Tibial nerve (tissue), 4 donors: ENCODE measurements around the gene TFR2. TPM values are rescaled to one million over a fixed set of nuclear protein-coding genes. Genes with fewer than 3 reads are reported as not detected.

ENCODE experiments used
- DNase-seq, 2 donors: peaks; one replicate each; pipeline ENCODE4 v3.0.0-alpha.2; 2019; ENCODE audit warnings: low spot score in 2 of 2
- H3K27ac ChIP-seq, 4 donors: fragments of 200-600 bp; sonication (generic) in 3 of 4; one replicate each; pipeline ENCODE4 v1.5.1; 2017 to 2019; ENCODE audit warnings: mild to moderate bottlenecking in 1 of 4
- H3K27me3 ChIP-seq, 2 donors: fragments of 200-600 bp; sonication (generic) in 1 of 2; one replicate each; pipeline versions ENCODE4 v1.5.1 to v1.6.0; 2017 to 2019
- H3K36me3 ChIP-seq, 3 donors: fragments of 200-600 bp; sonication (generic); one replicate each; pipeline ENCODE4 v1.5.1; 2018 to 2019
- H3K4me1 ChIP-seq, 4 donors: fragments of 200-600 bp; sonication (generic) in 3 of 4; one replicate each; pipeline ENCODE4 v1.5.1; 2017 to 2019
- H3K4me3 ChIP-seq, 4 donors: fragments of 200-600 bp; sonication (generic) in 3 of 4; one replicate each; pipeline ENCODE4 v1.5.1; 2017 to 2019; ENCODE audit warnings: mild to moderate bottlenecking in 1 of 4, moderate library complexity in 1 of 4
- H3K9me3 ChIP-seq, 4 donors: fragments of 200-600 bp; sonication (generic) in 3 of 4; one replicate each; pipeline ENCODE4 v1.5.1; 2017 to 2019
- EP300 ChIP-seq, 2 donors: sonication (generic); formaldehyde crosslinking; IDR thresholded peaks; one replicate each; pipeline ENCODE4 v1.6.1; 2017; ENCODE audit warnings: antibody characterized with exemption in 2 of 2, mild to moderate bottlenecking in 1 of 2
- POLR2A ChIP-seq, 2 donors: fragments of 450-650 bp; IDR thresholded peaks; one replicate each; pipeline ENCODE4 v1.6.1; 2017; ENCODE audit warnings: antibody characterized with exemption in 2 of 2, mild to moderate bottlenecking in 2 of 2, moderate library complexity in 2 of 2
- WGBS, 2 donors: methylation state at CpG; one replicate each; pipeline ENCODE4 v1.1.5; 2018; 5-methylcytosine and 5-hydroxymethylcytosine counted together
- total RNA-seq, 4 donors: library from RNA; depleted of rRNA; stranded (reverse); fragments of >200 nt; gene quantifications; one replicate each; pipeline ENCODE4 v1.1.0, GENCODE V29; 2016
- TF ChIP-seq, protein P1 (sequence below), 5 experiments: fragments of 200-600 bp in 3 of 5; fragments of 450-650 bp in 2 of 5; sonication (generic) in 3 of 5; IDR thresholded peaks; one replicate each; pipeline ENCODE4 v1.5.1; 2016 to 2019; ENCODE audit warnings: antibody characterized with exemption in 5 of 5, mild to moderate bottlenecking in 3 of 5, moderate library complexity in 2 of 5

TFR2 gene
- total RNA-seq, 4 donors from 2014 or later = 2.1 TPM; not detected in 3

DNA sequence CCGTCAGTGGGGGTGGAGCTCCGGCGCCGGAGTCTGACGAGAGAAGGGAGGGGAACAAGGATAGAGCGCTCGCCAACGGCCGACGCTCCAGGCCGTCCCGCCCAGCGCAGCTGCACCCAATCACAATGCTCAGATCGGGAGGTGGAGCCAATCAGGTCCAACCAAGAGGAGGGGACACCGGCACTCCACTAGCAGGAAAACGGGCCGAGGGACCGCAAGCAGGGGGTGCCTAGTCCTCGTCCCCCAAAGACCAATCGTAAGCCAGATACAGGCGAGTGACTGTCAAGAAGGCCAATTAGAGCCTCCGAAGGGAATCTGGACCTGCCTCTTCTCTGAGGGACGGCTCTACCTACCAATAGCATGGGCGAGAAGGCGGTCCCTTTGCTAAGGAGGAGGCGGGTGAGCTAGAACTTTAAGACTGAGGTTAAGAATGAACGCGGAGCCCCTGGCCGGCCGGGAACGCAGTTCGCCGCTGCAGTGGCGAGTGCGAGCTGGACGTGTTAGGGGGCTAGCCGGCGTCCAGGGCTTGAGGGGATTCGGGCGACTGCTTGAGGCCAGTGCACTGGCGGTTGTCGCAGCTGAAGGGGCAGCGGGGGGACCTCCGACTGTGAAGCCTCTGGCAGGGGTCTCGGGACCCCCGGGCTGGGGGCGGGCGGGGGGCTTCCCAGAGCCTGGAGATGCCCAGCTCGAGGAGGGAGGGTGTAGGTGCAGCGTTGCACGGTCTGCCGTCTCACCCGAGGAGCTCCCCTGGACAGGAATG lies 54.9 kb downstream of the TFR2 start, which contains the start of gene FBXO24:
Gene FBXO24 (plus strand): TSS at position 63 of the 760 bp plus-strand sequence. CDS start 298 bp downstream, at position 361.
- peak within 1 kb of the TSS; percentile 87 to 96 (median 94) for H3K27ac ChIP-seq
- peaks cover 0 to 17% (median 11%) of the 10 kb centered on the region in 3 donors for H3K36me3 ChIP-seq
- peaks cover 0 to 61% (median 24%) of the 10 kb centered on the region in 4 donors for H3K4me1 ChIP-seq
- peak within 1 kb of the TSS; percentile 75 to 93 (median 88) for H3K4me3 ChIP-seq
- H3K27me3 ChIP-seq = no peaks in the 10 kb centered on the region
- H3K9me3 ChIP-seq = no peaks in the 10 kb centered on the region
- peak in 1 of 2 donors; percentile 72 for TF ChIP-seq EP300 (IDR thresholded peaks at IDR 0.05)
- TF ChIP-seq, protein P1, sequence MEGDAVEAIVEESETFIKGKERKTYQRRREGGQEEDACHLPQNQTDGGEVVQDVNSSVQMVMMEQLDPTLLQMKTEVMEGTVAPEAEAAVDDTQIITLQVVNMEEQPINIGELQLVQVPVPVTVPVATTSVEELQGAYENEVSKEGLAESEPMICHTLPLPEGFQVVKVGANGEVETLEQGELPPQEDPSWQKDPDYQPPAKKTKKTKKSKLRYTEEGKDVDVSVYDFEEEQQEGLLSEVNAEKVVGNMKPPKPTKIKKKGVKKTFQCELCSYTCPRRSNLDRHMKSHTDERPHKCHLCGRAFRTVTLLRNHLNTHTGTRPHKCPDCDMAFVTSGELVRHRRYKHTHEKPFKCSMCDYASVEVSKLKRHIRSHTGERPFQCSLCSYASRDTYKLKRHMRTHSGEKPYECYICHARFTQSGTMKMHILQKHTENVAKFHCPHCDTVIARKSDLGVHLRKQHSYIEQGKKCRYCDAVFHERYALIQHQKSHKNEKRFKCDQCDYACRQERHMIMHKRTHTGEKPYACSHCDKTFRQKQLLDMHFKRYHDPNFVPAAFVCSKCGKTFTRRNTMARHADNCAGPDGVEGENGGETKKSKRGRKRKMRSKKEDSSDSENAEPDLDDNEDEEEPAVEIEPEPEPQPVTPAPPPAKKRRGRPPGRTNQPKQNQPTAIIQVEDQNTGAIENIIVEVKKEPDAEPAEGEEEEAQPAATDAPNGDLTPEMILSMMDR (IDR thresholded peaks at IDR 0.05) = peak in 1 of 5 experiments; percentile 60
- peak in 1 of 2 donors; percentile 2 for TF ChIP-seq POLR2A (IDR thresholded peaks at IDR 0.05)
- peak; percentile 99 for DNase-seq
- WGBS, 2 donors = 0 to 1% methylated on average over 38 to 41 of the region's 53 CpGs

DNA sequence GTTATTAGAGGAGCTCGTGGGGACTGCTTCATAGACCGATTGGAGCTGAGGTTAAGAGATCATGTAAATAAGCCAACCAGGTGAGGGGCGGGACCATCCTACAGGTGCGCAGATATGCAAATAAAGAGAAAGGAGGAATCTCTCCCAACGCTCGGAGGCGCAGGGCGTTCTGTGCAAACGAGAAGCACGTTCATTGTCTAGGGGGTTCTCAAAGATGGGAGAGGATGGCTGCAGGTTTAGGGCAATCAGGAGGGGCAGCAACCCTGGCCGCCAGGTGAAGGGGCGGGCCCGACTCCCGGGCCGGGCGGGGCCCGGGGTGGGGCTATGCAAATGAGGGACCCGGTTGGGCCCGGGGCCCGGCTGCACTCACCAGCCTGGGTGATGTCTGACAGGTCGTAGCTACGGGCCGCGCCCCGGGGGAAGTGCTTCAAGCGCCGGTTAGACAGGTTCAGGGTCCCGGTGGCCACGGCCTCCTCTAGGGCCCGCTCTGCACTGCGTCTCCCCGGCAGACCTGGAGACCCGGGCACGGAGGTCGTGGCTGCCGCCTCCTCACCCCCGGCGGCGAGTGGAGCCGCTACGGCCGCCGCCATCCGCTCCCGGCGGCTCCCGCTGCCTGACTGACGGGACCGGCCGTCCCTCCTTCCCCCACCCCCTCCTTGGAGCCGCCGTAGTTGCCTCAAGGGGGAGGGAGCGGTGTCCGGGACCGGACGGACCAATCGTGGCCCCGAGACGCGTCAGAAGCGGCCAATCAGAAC lies 55.7 kb downstream of the TFR2 start, which contains the start of gene LRCH4:
Gene LRCH4 (minus strand): TSS at position 619 of the 755 bp plus-strand sequence. CDS start 29 bp downstream, at position 590.
- WGBS, 2 donors = 0 to 1% methylated on average over 14 to 53 of the region's 61 CpGs
- TF ChIP-seq EP300 (IDR thresholded peaks at IDR 0.05) (peak; percentile 98 to 99), POLR2A (IDR thresholded peaks at IDR 0.05) (peak; percentile 96 to 99)
- TF ChIP-seq, protein P1 (IDR thresholded peaks at IDR 0.05) = peak in 1 of 5 experiments; percentile 57
- Histone ChIP-seq H3K4me3 (peak within 1 kb of the TSS; percentile 75 to 93 (median 88)), H3K4me1 (peaks cover 0 to 60% (median 24%) of the 10 kb centered on the region in 4 donors), H3K36me3 (peaks cover 3 to 25% (median 18%) of the 10 kb centered on the region in 3 donors), H3K27me3 (no peaks in the 10 kb centered on the region), H3K9me3 (no peaks in the 10 kb centered on the region), H3K27ac (peak within 1 kb of the TSS; percentile 87 to 96 (median 94))
- DNase-seq = no peak

DNA sequence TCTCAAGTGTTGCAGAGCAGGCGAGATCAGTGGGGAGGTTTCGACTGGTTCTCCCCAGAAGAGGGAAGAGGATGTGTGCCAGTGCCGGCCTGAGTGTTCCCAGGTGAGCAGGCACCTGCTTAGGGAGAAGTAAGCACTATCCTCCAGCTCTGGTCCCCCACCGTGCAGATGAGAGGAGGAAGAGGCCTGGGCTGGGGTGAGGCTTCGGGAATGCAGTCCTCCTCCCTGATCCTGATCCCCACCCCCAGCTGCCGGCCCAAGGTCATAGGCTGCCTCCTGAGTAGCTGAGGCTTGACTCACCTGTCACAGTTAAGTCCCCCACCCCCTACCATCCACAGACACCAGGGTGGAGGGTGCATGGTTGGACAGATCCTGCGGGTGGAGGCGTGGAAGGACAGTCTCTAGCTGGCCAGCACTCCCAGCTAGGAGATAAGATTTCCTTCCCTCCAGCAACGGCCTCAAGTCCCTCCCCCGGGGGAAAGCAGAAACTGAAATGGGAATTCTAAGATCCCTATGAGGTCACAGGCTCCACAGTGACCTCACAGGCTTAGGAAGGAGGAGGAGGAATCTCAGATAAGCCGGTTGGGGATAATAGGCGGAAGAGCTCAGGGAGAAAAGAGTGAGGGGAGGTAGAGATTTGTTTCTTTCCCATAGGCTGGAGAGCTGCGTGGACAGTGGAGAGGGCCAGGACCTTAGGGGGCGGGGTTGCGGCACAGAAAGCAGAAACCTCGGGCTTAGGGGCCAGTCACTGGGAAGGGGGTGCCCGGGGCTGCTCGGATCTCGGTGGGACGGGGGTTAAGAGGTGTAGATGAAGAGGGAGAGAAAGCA lies 56.5 kb downstream of the TFR2 start:
- no peak for TF ChIP-seq EP300 (IDR thresholded peaks at IDR 0.05)
- TF ChIP-seq POLR2A (IDR thresholded peaks at IDR 0.05) = peak in 1 of 2 donors; percentile 17
- H3K4me1 ChIP-seq = peaks cover 0 to 52% (median 24%) of the 10 kb centered on the region in 4 donors
- 4% methylated on average over 17 to 19 of the region's 20 CpGs for WGBS, 2 donors
- H3K27me3 ChIP-seq = no peaks in the 10 kb centered on the region
- peak overlapping the region; percentile 87 to 96 (median 94) for H3K27ac ChIP-seq
- H3K36me3 ChIP-seq = peaks cover 3 to 33% (median 20%) of the 10 kb centered on the region in 3 donors
- no peak for DNase-seq
- H3K9me3 ChIP-seq = no peaks in the 10 kb centered on the region
- peak overlapping the region; percentile 70 to 93 (median 84) for H3K4me3 ChIP-seq

DNA sequence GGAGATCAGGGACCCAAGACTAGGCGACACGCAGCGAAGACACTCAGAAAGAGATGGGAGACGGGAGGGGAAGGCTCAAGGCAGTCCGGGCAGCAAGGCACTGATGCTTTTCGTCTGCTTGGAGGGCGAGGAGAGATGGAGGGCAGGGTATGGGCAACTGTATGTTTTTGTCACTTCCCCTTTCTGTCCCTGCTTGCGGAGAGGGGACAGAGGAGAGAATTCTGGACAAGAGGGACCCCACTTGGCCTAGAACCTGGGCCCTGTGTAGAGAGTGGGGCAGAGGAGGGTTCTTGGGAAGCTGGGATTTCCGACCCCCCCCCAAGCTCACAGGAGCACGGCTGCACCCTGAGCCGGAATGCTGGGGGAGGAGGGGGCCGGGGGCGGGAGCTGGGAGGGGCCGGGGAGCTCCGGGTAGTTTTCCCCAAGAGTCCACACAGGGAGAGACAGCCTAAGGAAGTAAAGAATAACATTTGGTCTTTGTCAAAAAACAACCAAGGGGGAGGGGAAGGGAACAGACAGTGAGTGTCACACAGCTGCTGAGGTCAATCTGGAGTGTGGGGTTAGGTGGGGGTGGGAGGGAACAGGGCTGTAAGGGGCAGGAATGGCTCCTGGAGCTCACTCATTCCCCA lies 57.2 kb downstream of the TFR2 start:
- DNase-seq = no peak
- Histone ChIP-seq H3K36me3 (peaks cover 3 to 40% (median 26%) of the 10 kb centered on the region in 3 donors), H3K27me3 (no peaks in the 10 kb centered on the region), H3K4me3 (peak overlapping the region; percentile 70 to 93 (median 84)), H3K4me1 (peaks cover 0 to 47% (median 24%) of the 10 kb centered on the region in 4 donors), H3K27ac (peak overlapping the region; percentile 87 to 96 (median 94)), H3K9me3 (no peaks in the 10 kb centered on the region)
- TF ChIP-seq, protein P1 (IDR thresholded peaks at IDR 0.05) = no peak
- TF ChIP-seq POLR2A (IDR thresholded peaks at IDR 0.05) (no peak), EP300 (IDR thresholded peaks at IDR 0.05) (no peak)
- WGBS, 2 donors = 35 to 38% methylated on average over 15 of the region's 15 CpGs
